ENCODE data around the gene NBDY.

NBDY gene

GRCh38 chrX:56784666-56785065, 55.6 kb downstream of the NBDY start:
- DNase-seq, result no peak

- no peak for DNase-seq
Observed at GRCh38 chrX:56785442-56785841, 56.4 kb downstream of the NBDY start.

- no peak for DNase-seq
Observed at GRCh38 chrX:56786889-56787733, 58.1 kb downstream of the NBDY start.

GRCh38 chrX:56787734-56788152, 58.7 kb downstream of the NBDY start:
- DNase-seq, result no peak

GRCh38 chrX:56788229-56788628, 59.2 kb downstream of the NBDY start:
- DNase-seq, result peak in 31 of 58 donors; percentile 2 to 83 (median 48)

- peak in 40 of 58 donors; percentile 2 to 88 (median 64) for DNase-seq
Observed at GRCh38 chrX:56788717-56789122, 59.7 kb downstream of the NBDY start.

- no peak for DNase-seq
Observed at GRCh38 chrX:56789518-56790070, 60.6 kb downstream of the NBDY start.

- DNase-seq, result no peak
Observed at GRCh38 chrX:56790778-56791177, 61.7 kb downstream of the NBDY start.

GRCh38 chrX:56791456-56791855, 62.4 kb downstream of the NBDY start:
- DNase-seq, result no peak

- no peak for DNase-seq
Observed at GRCh38 chrX:56792270-56793111, 63.4 kb downstream of the NBDY start.

GRCh38 chrX:56793112-56793430, 64.0 kb downstream of the NBDY start:
- no peak for DNase-seq

GRCh38 chrX:56793521-56794320, 64.7 kb downstream of the NBDY start:
- peak in 13 of 58 donors; percentile 10 to 63 (median 37) for DNase-seq

- no peak for DNase-seq
Observed at GRCh38 chrX:56794404-56795230, 65.6 kb downstream of the NBDY start.

GRCh38 chrX:56795309-56795868, 66.3 kb downstream of the NBDY start:
- DNase-seq, result no peak

- no peak for DNase-seq
Observed at GRCh38 chrX:56796641-56797395, 67.8 kb downstream of the NBDY start.

GRCh38 chrX:56797574-56798338, 68.7 kb downstream of the NBDY start:
- DNase-seq, result peak in 3 of 58 donors; percentile 4 to 31 (median 12)

- no peak for DNase-seq
Observed at GRCh38 chrX:56798339-56798711, 69.3 kb downstream of the NBDY start.

Measured in anterior cingulate cortex (tissue), 58 donors.